GM18498 (cell line): ENCODE measurements around the gene SSNA1.

Experiments used
- ATAC-seq: cut with Tn5 transposase; IDR thresholded peaks from one replicate; pipeline ENCODE4 v1.9.1; 2021; ENCODE audit warnings: mild to moderate bottlenecking, moderate library complexity; ENCODE audit not compliant: unreplicated experiment

Gene SSNA1

DNA sequence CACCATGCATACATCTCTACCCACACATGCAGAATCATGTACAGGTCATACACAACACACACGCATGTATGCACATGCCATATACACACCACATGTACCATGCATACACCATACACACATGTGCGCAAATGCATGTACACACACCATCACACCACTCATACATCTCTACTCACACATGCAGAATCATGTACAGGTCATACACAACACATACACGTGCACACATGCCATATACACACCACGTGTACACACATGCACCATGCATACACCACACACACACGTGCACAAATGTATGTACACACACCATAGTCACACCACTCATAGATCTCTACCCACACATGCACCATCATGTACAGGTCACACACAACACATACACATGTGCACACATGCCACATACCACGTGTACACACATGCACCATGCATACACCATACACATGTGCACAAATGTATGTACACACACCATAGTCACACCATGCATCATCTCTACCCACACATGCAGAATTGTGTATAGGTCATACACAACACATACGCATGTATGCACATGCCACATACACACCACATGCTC is 35.6 kb upstream of the SSNA1 start:
- ATAC-seq: no peak

DNA sequence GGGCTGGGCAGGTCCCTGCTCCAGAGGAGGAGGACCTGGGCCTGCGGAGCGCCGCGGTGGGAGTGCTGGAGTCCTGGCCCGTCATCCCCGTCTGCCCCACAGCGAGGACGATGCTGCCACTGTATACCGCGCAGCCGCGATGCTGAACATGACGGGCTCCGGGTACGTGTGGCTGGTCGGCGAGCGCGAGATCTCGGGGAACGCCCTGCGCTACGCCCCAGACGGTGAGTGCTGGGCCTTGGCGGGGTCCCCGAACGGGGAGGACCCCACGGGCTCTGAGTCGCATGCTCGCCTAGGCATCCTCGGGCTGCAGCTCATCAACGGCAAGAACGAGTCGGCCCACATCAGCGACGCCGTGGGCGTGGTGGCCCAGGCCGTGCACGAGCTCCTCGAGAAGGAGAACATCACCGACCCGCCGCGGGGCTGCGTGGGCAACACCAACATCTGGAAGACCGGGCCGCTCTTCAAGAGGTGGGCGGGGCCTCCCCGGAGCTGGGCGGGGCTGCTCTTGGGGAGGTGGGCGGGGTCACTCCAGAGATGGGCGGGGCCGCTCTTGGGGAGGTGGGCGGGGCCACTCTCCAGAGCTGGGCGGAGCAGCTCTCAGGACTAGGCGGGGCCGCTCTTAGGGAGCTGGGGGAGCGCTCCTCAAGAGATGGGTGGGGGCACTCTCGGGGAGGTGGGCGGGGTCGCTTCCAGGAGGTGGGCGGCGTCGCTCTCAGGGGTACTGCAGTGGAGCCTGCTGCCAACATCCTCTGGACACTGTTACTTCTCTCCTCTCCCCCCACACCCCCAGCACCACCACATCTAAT is 31.7 kb upstream of the SSNA1 start:
- no peak for ATAC-seq

DNA sequence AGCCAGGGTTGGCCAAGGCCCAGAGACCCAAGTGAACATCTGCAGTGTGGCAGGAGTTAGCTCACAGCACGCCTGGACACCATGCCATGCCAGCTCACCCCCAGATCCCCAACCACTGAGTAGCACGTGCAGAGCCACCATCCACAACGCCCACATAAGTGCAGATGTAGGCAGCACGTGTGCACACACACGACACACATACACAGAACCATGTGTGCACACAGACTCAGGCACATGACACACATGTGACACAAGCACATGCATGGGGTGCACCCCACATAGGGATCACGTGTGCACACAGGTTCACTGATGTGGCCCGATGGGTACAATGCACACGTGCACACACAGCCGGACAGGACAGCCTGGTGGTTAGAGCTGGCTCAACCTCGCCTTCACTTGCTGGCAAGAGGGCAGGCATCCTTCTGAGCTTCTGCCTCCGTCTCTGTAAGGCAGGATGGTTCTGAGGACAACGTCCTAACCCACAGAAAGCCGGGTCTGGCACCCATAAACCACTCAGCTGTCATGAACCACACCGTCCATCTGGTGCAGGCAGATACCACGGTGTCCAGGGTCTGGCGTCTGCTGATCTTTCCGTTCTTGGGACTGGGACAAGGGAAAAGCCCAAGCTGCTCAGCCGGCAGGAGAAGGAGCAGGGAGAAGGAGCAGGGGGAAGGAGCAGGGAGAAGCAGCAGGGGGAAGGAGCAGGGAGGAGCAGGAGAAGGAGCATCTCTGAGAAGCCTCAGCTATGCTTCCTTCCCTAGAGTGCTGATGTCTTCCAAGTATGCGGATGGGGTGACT is 30.7 kb upstream of the SSNA1 start:
- ATAC-seq: no peak

DNA sequence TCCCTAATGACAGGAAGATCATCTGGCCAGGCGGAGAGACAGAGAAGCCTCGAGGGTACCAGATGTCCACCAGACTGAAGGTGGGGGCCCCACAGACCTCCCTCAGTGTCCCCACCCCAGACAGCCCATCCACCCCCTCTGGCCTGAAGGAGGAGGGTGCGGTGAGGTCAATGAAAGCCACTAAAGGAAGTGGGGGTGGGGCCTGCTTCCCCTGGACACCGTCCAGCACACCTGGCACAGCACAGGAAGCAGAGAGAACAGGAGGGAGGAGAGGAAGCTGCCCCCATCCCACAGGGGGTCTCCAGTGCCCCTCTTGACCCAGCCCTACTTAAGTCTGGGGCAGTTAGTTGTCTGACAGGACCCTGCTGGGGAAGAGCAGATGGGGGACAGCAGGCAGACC is 29.9 kb upstream of the SSNA1 start:
- ATAC-seq: no peak

DNA sequence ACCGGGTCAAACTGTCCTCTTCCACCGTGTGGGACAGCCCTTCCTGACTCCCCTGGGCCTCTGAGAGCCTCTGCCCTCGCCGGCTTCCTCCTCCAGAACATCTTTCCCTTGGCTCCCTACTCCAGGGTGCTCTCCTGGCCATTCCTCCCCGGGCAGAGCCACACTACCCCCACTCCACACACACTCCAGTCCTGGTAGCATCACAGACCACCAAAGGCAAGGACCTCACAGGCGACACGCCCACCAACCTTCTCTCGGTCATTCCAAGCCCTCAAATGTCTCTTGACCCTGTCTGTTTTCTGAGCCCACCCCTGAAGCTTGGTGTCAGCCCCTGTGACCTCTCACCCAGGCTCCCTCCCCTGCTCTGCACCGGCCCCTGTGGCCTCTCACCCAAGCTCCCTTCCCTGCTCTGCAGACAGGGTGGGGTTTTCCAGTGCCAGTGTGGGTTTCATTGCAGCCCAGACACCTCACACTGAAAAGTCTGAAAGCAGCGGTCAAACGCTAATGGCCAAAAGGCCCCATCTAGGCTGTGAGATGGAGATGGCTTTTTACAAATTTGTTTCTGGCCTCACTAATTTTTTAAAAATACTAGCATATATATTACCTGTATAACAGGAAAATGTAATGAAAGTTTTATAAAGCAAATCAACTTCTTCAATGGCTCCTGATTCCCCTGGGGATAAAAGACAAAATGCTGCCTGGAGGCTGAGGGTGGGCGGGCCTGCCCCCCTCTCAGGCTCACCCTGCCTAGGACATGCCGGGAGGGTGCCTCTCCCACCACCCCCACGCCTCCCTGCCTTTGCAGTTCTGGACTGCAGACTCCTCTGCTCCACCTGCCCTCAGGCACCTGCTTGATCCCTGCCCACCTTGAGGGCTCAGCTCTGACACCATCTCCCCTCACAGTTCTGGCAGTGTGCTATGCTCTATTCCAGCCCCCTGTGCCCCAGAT is 29.1 kb upstream of the SSNA1 start:
- no peak for ATAC-seq

DNA sequence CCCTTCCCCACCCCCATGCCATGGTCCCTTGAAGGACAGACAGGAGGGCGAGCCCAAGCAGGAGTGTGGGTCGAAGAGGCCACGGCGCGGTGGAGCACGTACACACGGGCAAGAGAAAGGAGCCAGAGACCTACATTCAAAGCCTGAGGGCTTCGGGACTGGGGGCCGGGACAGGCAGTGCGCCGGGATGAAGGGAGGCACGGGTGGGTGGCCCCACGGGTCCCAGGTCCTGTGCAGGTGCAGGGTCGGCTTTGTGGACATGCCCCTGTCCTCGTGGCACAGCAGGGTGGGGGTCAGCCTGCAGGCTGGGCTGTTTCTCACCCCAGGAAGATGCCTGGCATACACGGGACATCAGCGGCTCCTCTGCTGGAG is 28.4 kb upstream of the SSNA1 start:
- no peak for ATAC-seq

DNA sequence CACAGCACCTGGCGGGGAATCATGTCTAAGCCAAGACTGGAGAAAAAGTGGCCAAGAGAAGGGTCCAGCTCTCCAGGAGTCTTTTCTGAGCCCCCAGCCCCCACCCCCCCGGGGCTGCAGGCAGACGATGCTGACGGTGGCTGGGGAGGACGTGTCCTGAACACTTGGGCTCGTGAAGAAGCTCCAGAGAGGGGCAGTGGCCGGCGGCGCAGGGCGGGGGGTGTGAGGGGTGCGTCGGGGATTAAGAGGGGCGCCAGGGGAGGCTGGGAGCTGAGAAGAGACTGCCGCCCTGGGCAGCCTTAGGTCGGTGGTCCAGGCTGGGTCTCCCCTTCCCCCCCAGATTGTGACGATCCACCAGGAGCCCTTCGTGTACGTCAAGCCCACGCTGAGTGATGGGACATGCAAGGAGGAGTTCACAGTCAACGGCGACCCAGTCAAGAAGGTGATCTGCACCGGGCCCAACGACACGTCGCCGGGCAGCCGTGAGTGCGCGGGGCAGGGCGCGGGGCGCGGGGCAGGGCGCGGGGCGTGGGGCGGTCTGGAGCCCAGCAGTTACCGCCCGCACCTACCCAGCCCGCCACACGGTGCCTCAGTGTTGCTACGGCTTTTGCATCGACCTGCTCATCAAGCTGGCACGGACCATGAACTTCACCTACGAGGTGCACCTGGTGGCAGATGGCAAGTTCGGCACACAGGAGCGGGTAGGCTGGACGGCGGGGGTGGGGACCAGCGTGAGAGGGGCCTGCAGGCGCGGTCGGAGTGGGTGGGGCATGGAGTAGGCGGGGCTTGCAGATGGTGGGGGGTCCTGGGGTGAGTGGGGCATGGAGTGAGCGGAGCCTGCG is 27.5 kb upstream of the SSNA1 start:
- ATAC-seq: no peak

DNA sequence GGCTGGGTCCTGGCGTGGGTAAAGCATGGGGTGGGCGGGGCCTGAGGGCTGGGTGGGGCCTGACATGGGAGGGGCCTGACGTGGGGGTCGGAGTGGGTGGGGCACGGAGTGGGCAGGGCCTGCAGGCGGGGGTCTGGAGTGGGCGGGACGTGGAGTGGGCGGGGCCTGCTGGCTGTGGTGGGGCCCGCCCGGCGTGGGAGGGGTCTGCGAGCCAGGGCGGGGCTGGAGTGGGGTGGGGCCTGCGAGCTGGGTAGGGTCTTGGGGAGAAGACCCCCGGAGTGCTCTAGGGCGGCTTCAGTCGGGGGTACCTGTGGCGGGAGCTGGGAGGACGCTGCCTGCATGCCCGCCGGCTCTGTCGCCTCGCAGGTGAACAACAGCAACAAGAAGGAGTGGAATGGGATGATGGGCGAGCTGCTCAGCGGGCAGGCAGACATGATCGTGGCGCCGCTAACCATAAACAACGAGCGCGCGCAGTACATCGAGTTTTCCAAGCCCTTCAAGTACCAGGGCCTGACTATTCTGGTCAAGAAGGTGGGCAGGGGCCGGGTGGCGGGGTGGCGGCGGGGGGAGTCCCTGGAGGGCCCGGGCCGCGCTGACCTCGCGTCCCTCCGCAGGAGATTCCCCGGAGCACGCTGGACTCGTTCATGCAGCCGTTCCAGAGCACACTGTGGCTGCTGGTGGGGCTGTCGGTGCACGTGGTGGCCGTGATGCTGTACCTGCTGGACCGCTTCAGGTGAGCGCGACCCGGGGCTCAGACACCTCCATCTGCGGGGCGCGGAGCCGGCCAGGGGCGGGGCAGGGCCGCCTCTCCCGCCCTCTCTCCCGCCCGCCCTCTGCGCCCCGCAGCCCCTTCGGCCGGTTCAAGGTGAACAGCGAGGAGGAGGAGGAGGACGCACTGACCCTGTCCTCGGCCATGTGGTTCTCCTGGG is 26.7 kb upstream of the SSNA1 start:
- no peak for ATAC-seq

DNA sequence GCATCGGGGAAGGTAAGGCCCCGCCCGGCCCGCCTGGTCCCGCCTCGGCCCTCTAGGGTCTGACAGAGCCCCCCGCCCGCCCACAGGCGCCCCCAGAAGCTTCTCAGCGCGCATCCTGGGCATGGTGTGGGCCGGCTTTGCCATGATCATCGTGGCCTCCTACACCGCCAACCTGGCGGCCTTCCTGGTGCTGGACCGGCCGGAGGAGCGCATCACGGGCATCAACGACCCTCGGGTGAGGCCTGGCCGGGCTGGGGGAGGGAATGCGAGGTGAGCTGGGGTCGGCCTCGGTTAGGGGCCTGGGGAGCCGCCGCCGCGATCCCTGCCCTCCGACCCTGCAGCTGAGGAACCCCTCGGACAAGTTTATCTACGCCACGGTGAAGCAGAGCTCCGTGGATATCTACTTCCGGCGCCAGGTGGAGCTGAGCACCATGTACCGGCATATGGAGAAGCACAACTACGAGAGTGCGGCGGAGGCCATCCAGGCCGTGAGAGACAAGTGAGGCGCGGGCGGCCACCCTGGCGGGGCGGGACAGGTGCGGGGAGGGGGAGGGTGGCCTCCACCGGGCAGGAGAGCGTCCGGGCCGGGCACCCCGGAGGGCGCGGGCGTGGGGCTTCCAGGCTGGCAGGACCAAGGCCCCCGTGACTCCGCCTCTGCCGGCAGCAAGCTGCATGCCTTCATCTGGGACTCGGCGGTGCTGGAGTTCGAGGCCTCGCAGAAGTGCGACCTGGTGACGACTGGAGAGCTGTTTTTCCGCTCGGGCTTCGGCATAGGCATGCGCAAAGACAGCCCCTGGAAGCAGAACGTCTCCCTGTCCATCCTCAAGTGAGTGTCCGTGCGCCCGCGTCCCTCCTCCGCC is 25.7 kb upstream of the SSNA1 start:
- ATAC-seq: no peak

DNA sequence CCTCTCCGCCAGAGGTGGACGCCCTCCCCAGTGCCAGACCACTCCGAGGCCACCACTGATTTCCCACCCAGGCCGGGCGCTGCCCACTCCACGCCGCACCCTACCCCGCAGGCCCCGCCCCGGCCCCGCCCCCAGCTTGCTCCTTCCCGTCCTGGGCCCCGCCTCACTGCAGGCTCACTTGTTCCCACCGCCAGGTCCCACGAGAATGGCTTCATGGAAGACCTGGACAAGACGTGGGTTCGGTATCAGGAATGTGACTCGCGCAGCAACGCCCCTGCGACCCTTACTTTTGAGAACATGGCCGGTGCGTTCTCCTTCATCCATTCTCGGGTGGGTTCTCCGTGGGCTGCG is 25.1 kb upstream of the SSNA1 start:
- no peak for ATAC-seq

DNA sequence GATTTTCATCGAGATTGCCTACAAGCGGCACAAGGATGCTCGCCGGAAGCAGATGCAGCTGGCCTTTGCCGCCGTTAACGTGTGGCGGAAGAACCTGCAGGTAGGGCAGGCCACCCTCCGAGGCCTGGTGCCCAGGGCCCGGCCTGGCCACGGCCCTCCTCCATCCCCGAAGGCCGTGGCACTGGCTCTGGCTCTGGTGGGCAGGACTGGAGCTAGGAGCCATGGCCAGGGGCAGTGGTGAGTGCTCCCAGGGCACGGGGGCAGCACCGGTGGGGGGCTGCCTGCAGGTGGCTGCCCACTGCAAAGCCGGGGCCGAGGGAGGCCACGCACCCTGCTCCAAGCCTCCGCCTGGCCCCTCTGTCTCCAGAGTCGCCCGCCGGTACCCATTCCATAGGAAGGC is 24.7 kb upstream of the SSNA1 start:
- ATAC-seq: no peak

DNA sequence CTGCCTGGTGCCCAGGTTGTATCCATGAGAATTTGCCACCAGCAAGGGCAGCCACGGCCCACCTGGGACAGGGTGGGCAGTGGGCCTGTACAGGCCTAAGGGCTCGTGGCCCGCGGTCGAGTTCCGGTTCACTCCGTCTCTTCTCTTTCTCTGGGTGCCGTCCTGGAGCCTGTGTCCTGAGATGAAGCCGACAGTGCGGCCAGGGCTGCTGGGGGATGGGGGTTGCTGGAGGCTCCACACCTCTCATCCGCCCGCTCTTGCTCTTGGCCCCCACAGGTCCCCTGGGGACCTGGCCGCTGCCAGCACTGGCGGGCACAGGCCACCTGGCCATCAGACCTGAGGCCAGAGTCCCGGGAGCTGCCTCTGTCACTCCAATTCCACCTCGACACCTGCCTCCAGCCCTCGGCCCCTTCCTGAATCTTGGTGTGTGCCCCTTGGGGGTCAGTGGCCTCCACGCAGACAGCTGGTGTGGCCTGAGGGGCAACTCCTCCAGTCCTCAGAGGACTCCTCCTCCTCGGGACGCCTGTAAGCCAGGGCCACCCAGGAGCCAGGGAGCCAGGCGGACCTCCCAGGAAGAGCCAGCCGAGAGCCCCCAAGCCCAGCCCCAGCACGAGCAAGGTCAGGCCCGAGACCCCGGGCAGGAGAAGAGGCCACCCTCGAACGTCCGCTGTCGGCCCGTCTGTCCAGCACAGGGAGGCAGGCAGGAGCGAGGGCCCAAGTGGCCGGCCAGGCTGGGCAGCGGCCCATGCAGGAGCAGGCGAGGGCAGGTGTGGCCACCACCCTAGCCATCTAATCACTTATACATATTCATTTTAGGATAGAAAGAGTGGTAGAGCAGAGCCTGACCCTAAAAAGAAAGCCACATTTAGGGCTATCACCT is 23.9 kb upstream of the SSNA1 start:
- no peak for ATAC-seq

DNA sequence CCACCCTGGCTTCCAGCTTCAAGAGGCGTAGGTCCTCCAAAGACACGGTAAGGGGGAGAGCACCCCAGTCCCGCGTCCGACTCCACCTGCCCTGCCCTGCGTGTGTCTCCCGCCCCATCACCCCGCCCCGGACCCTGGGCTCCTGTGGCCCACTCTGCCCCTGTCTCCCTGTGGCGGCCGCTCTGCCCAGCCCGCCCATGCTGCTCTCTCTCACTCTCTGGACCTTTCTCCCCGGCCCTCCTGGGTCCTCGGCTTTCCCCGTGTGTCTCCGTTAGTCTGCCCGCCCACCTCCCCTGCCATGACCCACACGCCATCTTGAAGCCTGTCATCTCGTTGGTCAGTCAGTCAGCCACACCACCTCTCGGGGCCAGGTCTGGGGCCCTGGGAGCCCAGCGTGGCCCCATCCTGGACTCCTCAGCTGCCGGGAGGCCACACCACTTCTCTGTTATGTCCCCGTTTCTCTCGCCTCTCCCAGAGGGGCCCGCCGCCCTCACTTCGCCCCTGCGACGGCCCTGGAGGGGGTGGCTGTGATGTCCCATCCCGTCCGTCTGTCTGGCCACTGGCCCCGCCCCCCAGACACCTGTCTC is 23.1 kb upstream of the SSNA1 start:
- no peak for ATAC-seq

DNA sequence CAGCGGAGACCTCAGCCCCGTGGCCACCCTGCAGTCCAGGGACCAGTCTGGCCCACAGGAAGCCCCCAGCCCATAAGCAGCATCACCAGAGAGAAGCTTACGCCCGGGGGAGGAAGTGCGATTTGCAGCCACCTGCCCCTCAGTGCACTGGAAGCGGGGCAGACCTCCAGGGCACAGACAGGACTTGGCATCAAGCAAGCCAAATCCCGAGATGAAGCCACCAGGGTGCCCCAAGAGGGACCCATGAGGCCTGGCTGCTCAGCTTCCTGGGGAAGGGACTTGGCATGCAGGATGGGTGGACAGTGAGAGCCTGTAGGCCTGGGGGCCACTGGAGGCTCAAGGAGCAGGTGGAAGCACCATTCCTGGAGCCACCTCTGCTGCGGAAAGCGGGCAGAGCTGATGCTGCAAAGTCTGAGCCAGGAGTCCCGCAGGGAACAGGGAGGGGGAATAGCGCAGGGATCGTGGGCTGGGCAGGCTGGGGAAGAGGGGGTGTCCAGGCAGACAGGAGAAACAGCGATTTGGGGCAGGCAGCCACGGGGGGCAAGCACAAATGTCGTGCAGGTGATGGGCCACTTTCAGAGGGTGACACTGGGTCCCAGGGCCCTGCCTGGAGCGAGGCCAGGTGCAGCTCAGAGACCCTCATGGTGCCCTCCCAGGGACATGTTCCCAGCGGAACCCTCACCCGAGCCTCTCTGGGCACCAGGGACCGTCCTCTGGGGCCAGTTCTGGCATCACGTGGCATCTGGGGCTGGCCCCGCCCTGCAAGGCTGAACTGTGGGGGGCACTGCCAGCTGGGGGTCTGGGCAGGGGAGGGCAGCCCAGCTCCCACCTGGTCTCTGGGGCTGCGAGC is 21.9 kb upstream of the SSNA1 start:
- ATAC-seq: no peak

DNA sequence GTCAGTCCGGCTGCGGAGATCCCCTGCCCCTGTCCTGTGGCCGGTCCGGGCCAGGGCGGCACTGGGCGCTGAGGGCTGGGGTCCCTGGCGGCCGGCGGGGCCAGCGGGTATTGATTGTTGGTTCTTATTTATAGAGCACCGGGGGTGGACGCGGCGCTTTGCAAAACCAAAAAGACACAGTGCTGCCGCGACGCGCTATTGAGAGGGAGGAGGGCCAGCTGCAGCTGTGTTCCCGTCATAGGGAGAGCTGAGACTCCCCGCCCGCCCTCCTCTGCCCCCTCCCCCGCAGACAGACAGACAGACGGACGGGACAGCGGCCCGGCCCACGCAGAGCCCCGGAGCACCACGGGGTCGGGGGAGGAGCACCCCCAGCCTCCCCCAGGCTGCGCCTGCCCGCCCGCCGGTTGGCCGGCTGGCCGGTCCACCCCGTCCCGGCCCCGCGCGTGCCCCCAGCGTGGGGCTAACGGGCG is 21.2 kb upstream of the SSNA1 start:
- no peak for ATAC-seq
